ENCODE results near the gene TDRD12.
"Not testable (repeated sequence)": the region's sequence is repeated elsewhere in the genome, so short reads cannot be mapped to it uniquely, and the experiment has no call there.

TDRD12 gene

GRCh38 chr19:32830231-32831014, 110.9 kb downstream of the TDRD12 start:
- DNase-seq (ENCODE audit: low read depth in 2 of 3, low spot score in 1 of 3) = no peak

DNA sequence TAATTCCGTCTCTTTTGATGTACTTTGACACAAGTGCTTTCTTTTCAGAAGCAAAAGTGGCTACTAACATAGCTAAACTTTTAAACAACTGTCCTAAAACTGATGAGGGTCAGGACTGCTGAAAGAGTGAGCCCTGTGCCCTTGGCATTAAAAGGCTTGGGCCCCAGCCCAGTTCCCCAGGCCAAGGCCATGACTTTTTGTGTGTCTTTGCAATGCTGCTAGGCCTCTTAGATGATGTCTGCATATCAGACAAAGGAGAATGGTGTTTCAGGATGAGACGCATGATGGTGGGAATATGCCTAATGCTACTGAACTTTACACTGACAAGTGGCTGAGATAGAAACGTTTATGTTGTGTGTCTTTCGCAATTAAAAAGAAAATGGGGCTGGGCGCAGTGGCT, 112.0 kb downstream of the TDRD12 start:
- no peak for DNase-seq (ENCODE audit: low read depth in 2 of 3, low spot score in 1 of 3)

GRCh38 chr19:32832094-32832493, 112.5 kb downstream of the TDRD12 start:
- not testable (repeated sequence) for DNase-seq (ENCODE audit: low read depth in 2 of 3, low spot score in 1 of 3)

GRCh38 chr19:32832825-32833224, 113.3 kb downstream of the TDRD12 start:
- not testable (repeated sequence) for DNase-seq (ENCODE audit: low read depth in 2 of 3, low spot score in 1 of 3)

DNA sequence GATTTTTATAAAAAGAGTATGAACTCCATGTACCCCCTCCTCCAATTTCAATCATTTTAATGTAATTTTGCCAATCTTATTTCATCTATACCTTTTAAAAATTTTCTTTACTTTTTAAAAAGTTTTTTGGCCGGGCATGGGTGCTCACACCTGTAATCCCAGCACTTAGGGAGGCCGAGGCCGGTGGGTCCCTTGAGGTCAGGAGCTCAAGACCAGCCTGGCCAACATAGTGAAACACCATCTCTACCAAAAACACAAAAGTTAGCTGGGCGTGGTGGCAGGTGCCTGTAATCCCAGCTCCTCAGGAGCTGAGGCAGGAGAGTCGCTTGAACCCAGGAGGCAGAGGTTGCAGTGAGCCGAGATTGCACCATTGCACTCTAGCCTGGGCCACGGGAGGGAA, 113.8 kb downstream of the TDRD12 start:
- DNase-seq (ENCODE audit: low read depth in 2 of 3, low spot score in 1 of 3) = not testable (repeated sequence)

- no peak for DNase-seq (ENCODE audit: low read depth in 2 of 3, low spot score in 1 of 3)
Measured at GRCh38 chr19:32837531-32837930, 118.0 kb downstream of the TDRD12 start.

- DNase-seq (ENCODE audit: low read depth in 2 of 3, low spot score in 1 of 3) = no peak
Measured at GRCh38 chr19:32842061-32842460, 122.5 kb downstream of the TDRD12 start.

DNA sequence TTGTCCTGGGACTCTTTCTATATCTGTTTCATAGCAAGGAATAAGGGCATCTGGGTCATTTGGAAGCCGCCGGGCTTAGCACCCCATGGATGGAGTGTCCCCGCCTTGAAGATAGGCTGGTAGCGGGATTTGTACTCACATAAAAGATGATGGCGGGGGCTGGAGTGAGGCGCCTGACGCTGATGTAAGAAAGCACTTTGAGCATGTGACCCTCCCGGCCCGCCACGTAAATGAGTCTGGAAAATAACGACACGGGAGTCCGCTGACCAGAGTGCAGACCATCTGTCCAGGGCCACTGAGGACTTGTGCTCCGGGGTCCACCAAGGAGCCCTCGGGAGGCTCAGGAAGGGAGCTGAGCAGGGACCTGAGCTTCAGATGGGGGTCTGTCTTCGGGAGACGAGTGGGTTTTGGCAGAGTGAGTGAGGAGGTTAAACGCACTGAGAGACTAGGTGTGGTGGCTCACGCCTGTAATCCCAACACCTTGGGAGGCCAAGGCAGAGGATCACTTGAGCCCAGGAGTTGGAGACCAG, 124.2 kb downstream of the TDRD12 start:
- DNase-seq (ENCODE audit: low read depth in 2 of 3, low spot score in 1 of 3) = no peak

- not testable (repeated sequence) for DNase-seq (ENCODE audit: low read depth in 2 of 3, low spot score in 1 of 3)
Measured at GRCh38 chr19:32848035-32848434, 128.5 kb downstream of the TDRD12 start.

DNA sequence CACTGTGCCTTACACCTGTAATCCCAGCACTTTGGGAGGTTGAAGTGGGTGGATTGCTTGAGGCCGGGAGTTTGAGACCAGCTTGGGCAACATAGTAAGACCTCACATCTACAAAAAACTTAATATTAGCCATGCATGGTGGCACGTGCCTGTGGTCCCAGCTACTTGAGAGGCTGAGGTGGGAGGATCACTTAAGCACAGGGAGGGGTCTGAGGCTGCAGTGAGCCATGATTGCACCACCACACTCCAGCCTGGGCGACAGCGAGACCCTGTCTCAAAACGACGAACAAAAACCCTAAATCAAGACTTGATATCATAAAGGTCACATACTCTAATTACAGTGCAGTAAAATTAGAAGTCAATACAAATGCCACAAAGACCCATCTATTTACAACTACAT, 132.6 kb downstream of the TDRD12 start:
- DNase-seq (ENCODE audit: low read depth in 2 of 3, low spot score in 1 of 3) = no peak

- DNase-seq (ENCODE audit: low read depth in 2 of 3, low spot score in 1 of 3) = not testable (repeated sequence)
Measured at GRCh38 chr19:32856818-32857217, 137.3 kb downstream of the TDRD12 start.

DNA sequence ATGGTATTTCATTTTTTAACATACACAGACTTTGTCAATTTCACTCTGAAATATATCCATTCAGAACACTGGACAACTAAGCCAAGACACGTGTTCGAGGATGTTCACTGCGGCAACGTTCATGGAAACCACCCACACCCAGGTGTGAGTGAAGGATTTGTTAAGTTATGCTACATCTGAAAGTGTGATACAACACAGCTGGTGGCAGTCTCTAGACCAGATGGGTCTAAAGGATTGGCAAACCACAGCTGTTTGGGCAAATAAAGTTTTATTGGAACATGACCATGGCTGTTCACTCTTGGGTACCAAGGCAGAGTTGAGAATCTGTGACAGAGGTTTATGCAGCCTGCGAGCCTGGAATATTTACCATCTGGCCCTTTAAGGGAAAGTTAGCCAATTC, 138.0 kb downstream of the TDRD12 start:
- DNase-seq (ENCODE audit: low read depth in 2 of 3, low spot score in 1 of 3) = no peak

DNA sequence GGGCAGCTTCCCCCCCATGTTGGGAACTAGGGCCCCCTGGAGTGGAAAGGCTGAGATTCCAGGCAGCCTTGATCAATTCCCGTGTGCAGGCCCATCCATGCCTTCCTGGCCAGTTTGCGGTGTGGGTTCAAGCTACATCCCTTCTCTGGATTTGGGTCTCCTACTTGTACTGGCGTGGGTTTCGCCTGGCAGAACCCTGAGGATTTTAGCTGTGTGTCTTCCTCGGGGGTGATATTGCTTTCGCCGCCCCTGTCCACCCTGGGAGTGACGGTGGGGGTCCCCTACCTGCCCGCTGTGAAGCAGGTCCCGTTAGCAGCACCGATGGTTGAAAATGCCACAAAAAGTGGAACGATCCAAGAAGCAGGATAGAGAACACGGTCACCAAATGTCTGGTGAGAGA, 138.6 kb downstream of the TDRD12 start:
- no peak for DNase-seq (ENCODE audit: low read depth in 2 of 3, low spot score in 1 of 3)

GRCh38 chr19:32858559-32858958, 139.0 kb downstream of the TDRD12 start:
- no peak for DNase-seq (ENCODE audit: low read depth in 2 of 3, low spot score in 1 of 3)

DNA sequence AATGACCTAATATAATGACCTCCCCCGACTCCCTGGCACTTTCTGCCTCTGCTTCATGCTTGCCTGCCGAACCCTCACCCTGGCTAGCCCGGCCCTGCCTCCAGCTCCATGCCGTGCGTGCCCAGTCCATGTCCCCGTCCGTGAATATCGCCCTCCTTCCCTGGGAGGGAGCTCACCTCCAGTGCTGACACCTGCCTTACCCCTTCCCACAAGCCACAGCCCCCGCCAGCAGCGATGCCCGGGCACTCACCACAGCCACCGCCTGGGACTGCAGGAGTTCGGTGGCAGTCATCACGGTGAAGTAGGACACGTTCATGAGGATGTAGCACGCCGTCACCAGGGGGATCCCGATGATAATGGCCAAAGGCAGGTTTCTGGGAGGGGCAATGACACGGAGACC, 140.0 kb downstream of the TDRD12 start:
- DNase-seq (ENCODE audit: low read depth in 2 of 3, low spot score in 1 of 3) = no peak

GRCh38 chr19:32861596-32861995, 142.0 kb downstream of the TDRD12 start:
- no peak for DNase-seq (ENCODE audit: low read depth in 2 of 3, low spot score in 1 of 3)

DNA sequence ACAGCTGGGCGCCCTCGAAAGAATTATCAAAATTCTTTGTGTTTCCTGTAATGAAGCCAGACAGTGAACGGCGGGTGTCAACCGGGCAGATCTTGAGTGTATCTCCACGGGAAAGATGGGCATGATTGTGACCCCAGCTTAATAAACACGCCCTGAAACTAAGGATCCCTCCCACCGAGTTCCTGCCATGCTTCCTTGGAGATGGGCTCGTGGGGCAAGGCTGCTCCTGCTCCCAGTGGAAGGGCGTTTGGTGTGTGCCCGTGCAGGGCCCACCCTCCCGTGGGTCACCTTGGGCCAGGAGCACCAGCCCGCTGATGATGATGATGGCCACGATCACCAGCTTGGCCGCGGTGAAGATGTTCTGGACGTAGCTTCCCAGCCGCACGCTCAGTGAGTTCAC, 142.6 kb downstream of the TDRD12 start:
- DNase-seq (ENCODE audit: low read depth in 2 of 3, low spot score in 1 of 3) = no peak

DNA sequence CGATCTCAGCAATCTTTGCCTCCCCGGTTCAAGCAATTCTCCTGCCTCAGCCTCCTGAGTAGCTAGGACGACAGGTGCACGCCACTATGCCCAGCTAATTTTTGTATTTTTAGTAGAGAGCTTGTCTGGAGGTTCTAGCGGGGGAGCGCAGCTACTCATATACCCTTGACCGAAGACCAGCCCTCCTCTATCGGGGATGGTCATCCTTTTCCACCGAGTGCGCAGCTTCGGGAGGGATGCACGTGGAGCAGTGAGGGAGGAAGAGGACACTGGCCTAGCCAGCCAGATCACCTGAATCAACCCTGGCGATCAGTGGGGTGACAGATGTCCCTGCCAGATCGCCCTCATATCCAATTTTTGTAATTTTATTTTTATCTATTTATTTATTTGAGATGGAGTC, 143.2 kb downstream of the TDRD12 start:
- no peak for DNase-seq (ENCODE audit: low read depth in 2 of 3, low spot score in 1 of 3)

DNA sequence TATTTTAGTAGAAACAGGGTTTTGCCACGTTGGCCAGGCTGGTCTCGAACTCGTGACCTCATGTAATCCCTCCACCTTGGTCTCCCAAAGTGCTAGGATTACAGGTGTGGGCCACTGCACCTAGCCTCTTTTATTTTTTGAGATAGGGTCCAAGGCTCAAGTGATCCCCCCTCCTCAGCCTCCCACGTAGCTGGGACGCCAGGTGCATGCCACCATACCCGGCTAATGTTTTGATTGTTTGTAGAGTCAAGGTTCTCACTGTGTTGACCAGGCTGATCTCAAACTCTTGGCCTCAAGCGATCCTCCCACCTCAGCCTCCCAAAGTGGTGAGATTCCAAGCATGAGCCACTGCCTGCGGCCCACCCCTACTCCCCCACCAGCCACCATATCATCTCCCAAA, 143.7 kb downstream of the TDRD12 start:
- no peak for DNase-seq (ENCODE audit: low read depth in 2 of 3, low spot score in 1 of 3)

DNA sequence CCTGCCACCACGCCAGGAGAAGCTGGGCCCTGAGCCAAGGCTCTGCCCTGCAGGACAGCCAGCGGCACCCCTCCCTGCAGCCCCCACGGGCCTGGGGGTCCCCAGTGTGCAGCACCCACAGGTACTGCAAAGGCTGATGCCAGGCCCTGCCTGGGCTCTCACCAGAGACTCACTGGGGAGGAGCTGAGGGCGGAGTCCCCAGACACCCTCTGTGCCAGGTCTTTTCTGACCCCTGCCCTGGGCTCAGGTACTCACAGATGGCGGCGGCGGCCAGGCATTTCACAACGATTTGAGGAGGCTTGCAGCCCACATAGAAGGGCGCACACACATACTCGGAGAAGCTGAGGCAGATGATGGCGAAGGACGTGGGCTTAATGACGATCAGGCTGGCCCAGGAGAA, 144.3 kb downstream of the TDRD12 start:
- no peak for DNase-seq (ENCODE audit: low read depth in 2 of 3, low spot score in 1 of 3)

- DNase-seq (ENCODE audit: low read depth in 2 of 3, low spot score in 1 of 3) = no peak
Measured at GRCh38 chr19:32864318-32865007, 144.9 kb downstream of the TDRD12 start.

- DNase-seq (ENCODE audit: low read depth in 2 of 3, low spot score in 1 of 3) = no peak
Measured at GRCh38 chr19:32865326-32865725, 145.8 kb downstream of the TDRD12 start.

Measured in stimulated activated CD4-positive, alpha-beta T cell treated with anti-CD3 and anti-CD28 coated beads, Interleukin-12 subunit alpha, Interleukin-12 subunit beta, amount 100 ng/mL, for 48 hours (primary cell).